Mucosa of descending colon (tissue), 3 donors: Measurements from ENCODE around the gene HSCB. TPM values are rescaled to one million over a fixed set of nuclear protein-coding genes. Genes with fewer than 3 reads are reported as not detected.
"Not testable (repeated sequence)": the region's sequence is repeated elsewhere in the genome, so short reads cannot be mapped to it uniquely, and the experiment has no call there.

Source experiments
- ATAC-seq: fragments of 200-7000 bp; cut with Tn5 transposase; one replicate; pipeline ENCODE4 v1.9.1; 2020; ENCODE audit warnings: mild to moderate bottlenecking, moderate library complexity
- DNase-seq, 3 donors: peaks; one replicate each; pipeline ENCODE4 v3.0.0-alpha.2; 2020
- H3K36me3 ChIP-seq: fragments of 200-600 bp; one replicate; pipeline ENCODE4 v1.8.0; 2021; ENCODE audit warnings: low read depth, mild to moderate bottlenecking
- H3K4me1 ChIP-seq: fragments of 200-600 bp; one replicate; pipeline ENCODE4 v1.8.0; 2021; ENCODE audit warnings: low read depth, mild to moderate bottlenecking
- H3K4me3 ChIP-seq: fragments of 200-600 bp; one replicate; pipeline ENCODE4 v1.8.0; 2021; ENCODE audit warnings: mild to moderate bottlenecking
- H3K9me3 ChIP-seq: fragments of 200-600 bp; one replicate; pipeline ENCODE4 v1.8.0; 2021; ENCODE audit warnings: mild to moderate bottlenecking
- CTCF ChIP-seq: fragments of 200-600 bp; IDR thresholded peaks from one replicate; pipeline ENCODE4 v1.8.0; 2022; ENCODE audit warnings: antibody characterized with exemption, mild to moderate bottlenecking
- intact Hi-C, 2 donors: fragments of 100-400 bp; cut with DNase I in 1 of 2; cut with micrococcal nuclease in 1 of 2; formaldehyde crosslinking; loops; one replicate each; pipeline versions ENCODE4 v1.11.0 to v1.11.1; 2022; cut with DNase I, micrococcal nuclease
- total RNA-seq, 3 donors: library from RNA; stranded (reverse); fragmentation: NEBNext Ultra II Directional in 2 of 3; extraction: Animal tissue kit (Norgen Biotek cat#: 25700) in 2 of 3; gene quantifications; one replicate each; pipeline versions ENCODE4 v1.2.1 to v1.2.4, GENCODE V29; 2021 to 2023
- donor health status: DM: no; HTN: no; CAD: no; lungs with moderate emphysema.
- donor health status: DM: no; HTN: no; CAD: no.
- donor health status: DM: no; HTN: yes; CAD: no.

Gene HSCB
- total RNA-seq, 3 donors from 2014 or later, result 11.6 to 15.5 (median 13.4) TPM

- TF ChIP-seq CTCF, result no peak
- Histone ChIP-seq H3K4me1 (peaks cover 8% of the 10 kb centered on the region), H3K4me3 (no peak overlapping the region), H3K9me3 (no peaks in the 10 kb centered on the region), H3K36me3 (no peaks in the 10 kb centered on the region)
- ATAC-seq, result no peak
- intact Hi-C loops, result no loop called here
- no peak for DNase-seq
Measured at GRCh38 chr22:28734393-28734792, 7.4 kb upstream of the HSCB start.

GRCh38 chr22:28736301-28737155 lies 5.3 kb upstream of the HSCB start:
- no peaks in the 10 kb centered on the region for H3K9me3 ChIP-seq
- no peak for TF ChIP-seq CTCF
- intact Hi-C loops, result no loop called here
- peaks cover 14% of the 10 kb centered on the region for H3K4me1 ChIP-seq
- ATAC-seq (no peak), DNase-seq (no peak)
- H3K4me3 ChIP-seq, result no peak overlapping the region
- no peaks in the 10 kb centered on the region for H3K36me3 ChIP-seq

- DNase-seq (no peak), ATAC-seq (no peak)
- TF ChIP-seq CTCF, result no peak
- H3K9me3 ChIP-seq, result no peaks in the 10 kb centered on the region
- intact Hi-C loops, result no loop called here
- H3K4me3 ChIP-seq, result no peak overlapping the region
- peaks cover 3% of the 10 kb centered on the region for H3K36me3 ChIP-seq
- peaks cover 15% of the 10 kb centered on the region for H3K4me1 ChIP-seq
Measured at GRCh38 chr22:28737701-28738100, 4.1 kb upstream of the HSCB start.

- H3K4me3 ChIP-seq, H3K36me3 ChIP-seq, H3K9me3 ChIP-seq, ATAC-seq, DNase-seq, intact Hi-C loops: not testable (repeated sequence)
- peaks cover 18% of the 10 kb centered on the region for H3K4me1 ChIP-seq
Measured at GRCh38 chr22:28738876-28739275, 3.0 kb upstream of the HSCB start.

GRCh38 chr22:28741200-28741784 lies 547 bp upstream of the HSCB start:
- intact Hi-C loops, result no loop called here
- no peak overlapping the region for H3K4me3 ChIP-seq
- H3K36me3 ChIP-seq, result peaks cover 9% of the 10 kb centered on the region
- ATAC-seq (no peak), DNase-seq (peak in 1 of 3 donors; percentile 14)
- H3K9me3 ChIP-seq, result no peaks in the 10 kb centered on the region
- H3K4me1 ChIP-seq, result peaks cover 18% of the 10 kb centered on the region
- no peak for TF ChIP-seq CTCF

GRCh38 chr22:28742562-28742962 lies 723 bp downstream of the HSCB start:
- TF ChIP-seq CTCF, result no peak
- ATAC-seq (no peak), DNase-seq (no peak)
- Histone ChIP-seq H3K36me3 (peaks cover 9% of the 10 kb centered on the region), H3K4me3 (peak overlapping the region; percentile 87), H3K4me1 (peaks cover 18% of the 10 kb centered on the region), H3K9me3 (no peaks in the 10 kb centered on the region)
- intact Hi-C loops, result no loop called here
